Measurements from ENCODE around the gene CSTB.

DNA sequence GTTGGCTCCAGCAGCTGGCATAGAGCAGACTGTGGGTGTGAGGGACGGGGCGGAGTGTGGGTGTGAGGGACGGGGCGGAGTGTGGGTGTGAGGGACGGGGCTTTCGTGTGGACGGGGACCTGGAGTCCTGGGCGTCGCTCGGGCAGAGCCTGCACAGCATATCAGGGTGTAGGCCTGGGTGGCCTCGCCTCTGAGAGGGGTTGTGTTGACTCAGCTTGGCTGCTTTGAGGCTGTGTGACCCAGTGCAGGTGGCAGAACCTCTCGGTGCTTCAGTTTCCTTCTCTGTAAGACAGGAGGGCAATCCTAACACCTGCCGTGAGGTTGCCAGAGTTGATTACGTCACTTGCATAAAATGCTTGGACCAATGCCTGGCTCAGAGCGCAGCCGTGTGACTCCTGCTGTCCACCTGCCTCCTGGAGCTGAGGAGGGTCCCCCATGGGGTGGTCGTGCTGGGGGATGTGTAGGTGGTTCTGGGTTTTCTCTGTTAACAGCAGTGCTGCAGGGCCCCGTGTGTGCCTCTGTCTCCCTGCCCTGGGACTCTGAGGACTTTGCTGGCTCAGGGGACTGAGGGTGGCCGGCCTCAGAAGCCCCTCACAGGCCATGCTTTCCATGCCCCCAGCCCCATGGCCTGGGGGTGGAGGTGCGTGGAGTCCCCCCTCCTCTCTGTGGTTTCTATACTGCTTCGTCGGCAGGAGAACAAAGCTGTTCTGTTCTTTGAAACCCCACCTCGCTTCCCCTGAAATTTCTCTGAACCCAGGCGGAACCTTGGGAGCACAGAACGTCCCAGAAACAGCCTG is 41.8 kb downstream of the CSTB start:
- TF ChIP-seq CTCF (IDR thresholded peaks at IDR 0.05) (no peak), POLR2A (IDR thresholded peaks at IDR 0.05) (no peak), POLR2AphosphoS5 (IDR thresholded peaks at IDR 0.05) (peak in 2 of 3 donors; percentile 22 to 69)

Data from stomach (tissue), 4 donors.